SK-N-SH treated with all-trans-retinoic acid at 6 μM for 48 hours (cell line): ENCODE results near the gene PRKCE.

Experiments
- ARNTL ChIP-seq: fragments of 450-650 bp; formaldehyde crosslinking; IDR thresholded peaks from 2 replicates; pipeline ENCODE4 v1.5.0; 2020; ENCODE audit warnings: low read depth, mild to moderate bottlenecking, moderate library complexity, borderline replicate concordance
- BACH2 ChIP-seq: fragments of 250-450 bp; sonication (Bioruptor Pico); IDR thresholded peaks from 2 replicates; pipeline ENCODE4 v1.9.0; 2021; ENCODE audit warnings: mild to moderate bottlenecking, borderline replicate concordance
- CREB5 ChIP-seq: fragments of 250-450 bp; sonication (Bioruptor Pico); IDR thresholded peaks from 2 replicates; pipeline ENCODE4 v1.5.1; 2020; ENCODE audit warnings: low read depth, mild to moderate bottlenecking, moderate library complexity
- CSDC2 ChIP-seq: fragments of 250-450 bp; sonication (Bioruptor Pico); IDR thresholded peaks from 2 replicates; pipeline ENCODE4 v1.5.0; 2020; ENCODE audit warnings: mild to moderate bottlenecking, moderate library complexity
- GLIS3 ChIP-seq: fragments of 250-450 bp; sonication (Bioruptor Pico); IDR thresholded peaks from 2 replicates; pipeline ENCODE4 v1.5.0; 2020; ENCODE audit warnings: mild to moderate bottlenecking, moderate library complexity
- RARB ChIP-seq: fragments of 250-450 bp; sonication (Bioruptor Pico); IDR thresholded peaks from 2 replicates; pipeline ENCODE4 v1.8.0; 2021; ENCODE audit warnings: mild to moderate bottlenecking, moderate library complexity
- SNAI2 ChIP-seq: fragments of 250-450 bp; sonication (Bioruptor Pico); IDR thresholded peaks from 2 replicates; pipeline ENCODE4 v1.5.0; 2020; ENCODE audit warnings: mild to moderate bottlenecking, moderate library complexity
- TOX ChIP-seq: fragments of 250-450 bp; sonication (Bioruptor Pico); IDR thresholded peaks from 2 replicates; pipeline ENCODE4 v1.8.0; 2021; ENCODE audit warnings: mild to moderate bottlenecking, moderate library complexity, borderline replicate concordance

- TF ChIP-seq BACH2 (CRISPR knock-in tag) (no peak), CSDC2 (CRISPR knock-in tag) (no peak), SNAI2 (no peak), GLIS3 (CRISPR knock-in tag) (no peak), CREB5 (CRISPR knock-in tag) (no peak), RARB (CRISPR knock-in tag) (no peak), TOX (CRISPR knock-in tag) (no peak), ARNTL (CRISPR knock-in tag) (no peak)
Observed at GRCh38 chr2:45885171-45885621, 233.7 kb downstream of the PRKCE start.
